ENCODE results near the gene ZNF593OS.

DNA sequence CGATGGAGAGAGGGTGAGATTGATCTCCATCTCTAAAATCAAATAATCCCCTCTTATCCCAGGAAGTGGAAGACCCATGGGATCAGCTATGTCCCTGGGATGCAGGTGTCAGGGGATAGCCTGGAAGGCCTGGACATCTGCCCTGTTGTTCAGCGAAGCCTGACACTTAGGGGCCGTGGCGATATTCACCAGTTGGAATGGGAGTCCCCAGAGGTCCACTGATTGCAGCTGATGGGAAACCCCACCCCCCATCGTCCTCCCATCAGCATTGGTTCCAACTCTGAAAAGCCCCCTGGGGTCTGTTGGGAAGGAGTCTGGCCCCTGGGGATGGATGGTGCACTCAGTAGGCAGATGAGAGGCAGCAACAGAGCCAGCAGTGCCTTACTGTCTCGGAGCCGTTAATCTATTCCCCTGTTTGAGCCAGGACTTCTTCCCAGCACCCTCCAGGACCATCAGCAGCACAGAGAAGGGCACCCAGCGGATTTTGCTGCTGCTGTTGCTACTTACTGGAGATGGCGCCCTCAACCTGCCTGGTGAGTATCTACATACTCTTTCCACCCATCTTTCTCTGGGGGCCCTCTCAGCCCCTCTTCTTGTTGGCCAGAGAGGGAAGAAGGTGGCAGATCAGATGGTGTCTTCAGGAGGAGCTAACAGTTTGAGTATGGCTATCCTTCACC, 32.1 kb upstream of the ZNF593OS start:
- TF ChIP-seq POLR2AphosphoS5 (IDR thresholded peaks at IDR 0.05) (no peak), POLR2A (IDR thresholded peaks at IDR 0.05) (no peak)
- TF ChIP-seq, protein P1, sequence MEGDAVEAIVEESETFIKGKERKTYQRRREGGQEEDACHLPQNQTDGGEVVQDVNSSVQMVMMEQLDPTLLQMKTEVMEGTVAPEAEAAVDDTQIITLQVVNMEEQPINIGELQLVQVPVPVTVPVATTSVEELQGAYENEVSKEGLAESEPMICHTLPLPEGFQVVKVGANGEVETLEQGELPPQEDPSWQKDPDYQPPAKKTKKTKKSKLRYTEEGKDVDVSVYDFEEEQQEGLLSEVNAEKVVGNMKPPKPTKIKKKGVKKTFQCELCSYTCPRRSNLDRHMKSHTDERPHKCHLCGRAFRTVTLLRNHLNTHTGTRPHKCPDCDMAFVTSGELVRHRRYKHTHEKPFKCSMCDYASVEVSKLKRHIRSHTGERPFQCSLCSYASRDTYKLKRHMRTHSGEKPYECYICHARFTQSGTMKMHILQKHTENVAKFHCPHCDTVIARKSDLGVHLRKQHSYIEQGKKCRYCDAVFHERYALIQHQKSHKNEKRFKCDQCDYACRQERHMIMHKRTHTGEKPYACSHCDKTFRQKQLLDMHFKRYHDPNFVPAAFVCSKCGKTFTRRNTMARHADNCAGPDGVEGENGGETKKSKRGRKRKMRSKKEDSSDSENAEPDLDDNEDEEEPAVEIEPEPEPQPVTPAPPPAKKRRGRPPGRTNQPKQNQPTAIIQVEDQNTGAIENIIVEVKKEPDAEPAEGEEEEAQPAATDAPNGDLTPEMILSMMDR (IDR thresholded peaks at IDR 0.05) = no peak

All from transverse colon (tissue), 4 donors.